HEK293 (cell line): ENCODE measurements around the gene MBD1.

Source experiments
- AEBP2 ChIP-seq: fragments of 450-650 bp; formaldehyde crosslinking; IDR thresholded peaks from 2 replicates; pipeline ENCODE4 v1.5.1; 2016; ENCODE audit warnings: missing biosample characterization, missing genetic modification characterization, borderline replicate concordance
- BCL11A ChIP-seq: fragments of 450-650 bp; formaldehyde crosslinking; IDR thresholded peaks from 2 replicates; pipeline ENCODE4 v1.5.1; 2016; ENCODE audit warnings: low read depth, missing biosample characterization, missing genetic modification characterization
- GLIS1 ChIP-seq: fragments of 450-650 bp; formaldehyde crosslinking; IDR thresholded peaks from 2 replicates; pipeline ENCODE4 v1.5.1; 2016; ENCODE audit warnings: missing biosample characterization, missing genetic modification characterization
- OSR2 ChIP-seq: fragments of 450-650 bp; formaldehyde crosslinking; IDR thresholded peaks from 2 replicates; pipeline ENCODE4 v1.5.1; 2016; ENCODE audit warnings: missing biosample characterization, missing genetic modification characterization
- TCF7L2 ChIP-seq: IDR thresholded peaks from 2 replicates; pipeline ENCODE4 v1.6.1; 2011; ENCODE audit warnings: low read depth, mild to moderate bottlenecking, inconsistent platforms, low read length, moderate library complexity, borderline replicate concordance
- ZBTB17 ChIP-seq: fragments of 450-650 bp; formaldehyde crosslinking; IDR thresholded peaks from 2 replicates; pipeline ENCODE4 v1.5.1; 2016; ENCODE audit warnings: missing biosample characterization, missing genetic modification characterization
- ZBTB20 ChIP-seq: fragments of 450-650 bp; formaldehyde crosslinking; IDR thresholded peaks from 2 replicates; pipeline ENCODE4 v1.5.1; 2016; ENCODE audit warnings: missing biosample characterization, missing genetic modification characterization
- ZFHX2 ChIP-seq: fragments of 450-650 bp; formaldehyde crosslinking; conservative IDR thresholded peaks from 2 replicates; pipeline ENCODE4 v1.5.1; 2016; ENCODE audit warnings: missing biosample characterization, missing genetic modification characterization
- ZNF16 ChIP-seq: fragments of 450-650 bp; formaldehyde crosslinking; IDR thresholded peaks from 2 replicates; pipeline ENCODE4 v1.5.1; 2016; ENCODE audit warnings: low read depth, missing biosample characterization, missing genetic modification characterization
- ZNF223 ChIP-seq: fragments of 450-650 bp; formaldehyde crosslinking; IDR thresholded peaks from 2 replicates; pipeline ENCODE4 v1.5.1; 2016; ENCODE audit warnings: missing biosample characterization, missing genetic modification characterization
- ZNF24 ChIP-seq: fragments of 450-650 bp; formaldehyde crosslinking; IDR thresholded peaks from 2 replicates; pipeline ENCODE4 v1.5.1; 2016; ENCODE audit warnings: missing biosample characterization, missing genetic modification characterization
- ZNF350 ChIP-seq: fragments of 450-650 bp; formaldehyde crosslinking; IDR thresholded peaks from 2 replicates; pipeline ENCODE4 v1.5.0; 2017; ENCODE audit warnings: missing biosample characterization, mild to moderate bottlenecking, missing genetic modification characterization
- ZNF513 ChIP-seq: fragments of 450-650 bp; IDR thresholded peaks from 2 replicates; pipeline ENCODE4 v1.5.1; 2018; ENCODE audit warnings: missing biosample characterization, missing genetic modification characterization
- ZNF518A ChIP-seq: fragments of 450-650 bp; formaldehyde crosslinking; conservative IDR thresholded peaks from 2 replicates; pipeline ENCODE4 v1.5.1; 2016; ENCODE audit warnings: low read depth, missing biosample characterization, missing genetic modification characterization
- ZNF529 ChIP-seq: fragments of 450-650 bp; formaldehyde crosslinking; IDR thresholded peaks from 2 replicates; pipeline ENCODE4 v1.5.1; 2017; ENCODE audit warnings: missing genetic modification characterization, missing biosample characterization; ENCODE audit not compliant: insufficient replicate concordance
- ZNF560 ChIP-seq: fragments of 450-650 bp; formaldehyde crosslinking; IDR thresholded peaks from 2 replicates; pipeline ENCODE4 v1.5.1; 2017; ENCODE audit warnings: missing biosample characterization, missing genetic modification characterization, borderline replicate concordance
- ZNF571 ChIP-seq: fragments of 450-650 bp; formaldehyde crosslinking; IDR thresholded peaks from 2 replicates; pipeline ENCODE4 v1.5.0; 2017; ENCODE audit warnings: missing biosample characterization, missing genetic modification characterization
- ZNF610 ChIP-seq: fragments of 450-650 bp; formaldehyde crosslinking; IDR thresholded peaks from 2 replicates; pipeline ENCODE4 v1.5.1; 2016; ENCODE audit warnings: missing biosample characterization, missing genetic modification characterization, borderline replicate concordance
- ZNF623 ChIP-seq: fragments of 450-650 bp; formaldehyde crosslinking; IDR thresholded peaks from 2 replicates; pipeline ENCODE4 v1.5.1; 2016; ENCODE audit warnings: missing biosample characterization, missing genetic modification characterization
- ZNF629 ChIP-seq: fragments of 450-650 bp; formaldehyde crosslinking; IDR thresholded peaks from 2 replicates; pipeline ENCODE4 v1.5.1; 2017; ENCODE audit warnings: missing biosample characterization, missing genetic modification characterization
- ZNF76 ChIP-seq: fragments of 450-650 bp; formaldehyde crosslinking; IDR thresholded peaks from 2 replicates; pipeline ENCODE4; 2016; ENCODE audit warnings: low read depth, missing biosample characterization, missing genetic modification characterization, borderline replicate concordance
- ZNF768 ChIP-seq: fragments of 450-650 bp; formaldehyde crosslinking; IDR thresholded peaks from 2 replicates; pipeline ENCODE4 v1.5.1; 2018; ENCODE audit warnings: missing biosample characterization, mild to moderate bottlenecking, missing genetic modification characterization
- ZNF830 ChIP-seq: fragments of 450-650 bp; IDR thresholded peaks from 2 replicates; pipeline ENCODE4 v1.5.0; 2018; ENCODE audit warnings: missing biosample characterization, missing genetic modification characterization, low read depth, mild to moderate bottlenecking, moderate library complexity
- TF ChIP-seq, protein P1 (sequence below): fragments of 450-650 bp; formaldehyde crosslinking; IDR thresholded peaks from 2 replicates; pipeline ENCODE4 v1.5.1; 2016; ENCODE audit warnings: missing biosample characterization, missing genetic modification characterization
- TF ChIP-seq, protein P2 (sequence below): fragments of 450-650 bp; formaldehyde crosslinking; IDR thresholded peaks from 2 replicates; pipeline ENCODE4 v1.5.1; 2016; ENCODE audit warnings: missing biosample characterization, missing genetic modification characterization
- TF ChIP-seq, protein P3 (sequence below): fragments of 450-650 bp; formaldehyde crosslinking; IDR thresholded peaks from 2 replicates; pipeline ENCODE4 v1.5.1; 2016; ENCODE audit warnings: missing biosample characterization, missing genetic modification characterization

MBD1 gene

GRCh38 chr18:50281295-50281971, at the start of gene MBD1 (continued):
- TF ChIP-seq ZNF518A (tag by site-specific recombination), result peak; percentile 87
- no peak for TF ChIP-seq TCF7L2
- TF ChIP-seq ZNF629 (tag by site-specific recombination), result peak; percentile 79
- TF ChIP-seq, protein P1, sequence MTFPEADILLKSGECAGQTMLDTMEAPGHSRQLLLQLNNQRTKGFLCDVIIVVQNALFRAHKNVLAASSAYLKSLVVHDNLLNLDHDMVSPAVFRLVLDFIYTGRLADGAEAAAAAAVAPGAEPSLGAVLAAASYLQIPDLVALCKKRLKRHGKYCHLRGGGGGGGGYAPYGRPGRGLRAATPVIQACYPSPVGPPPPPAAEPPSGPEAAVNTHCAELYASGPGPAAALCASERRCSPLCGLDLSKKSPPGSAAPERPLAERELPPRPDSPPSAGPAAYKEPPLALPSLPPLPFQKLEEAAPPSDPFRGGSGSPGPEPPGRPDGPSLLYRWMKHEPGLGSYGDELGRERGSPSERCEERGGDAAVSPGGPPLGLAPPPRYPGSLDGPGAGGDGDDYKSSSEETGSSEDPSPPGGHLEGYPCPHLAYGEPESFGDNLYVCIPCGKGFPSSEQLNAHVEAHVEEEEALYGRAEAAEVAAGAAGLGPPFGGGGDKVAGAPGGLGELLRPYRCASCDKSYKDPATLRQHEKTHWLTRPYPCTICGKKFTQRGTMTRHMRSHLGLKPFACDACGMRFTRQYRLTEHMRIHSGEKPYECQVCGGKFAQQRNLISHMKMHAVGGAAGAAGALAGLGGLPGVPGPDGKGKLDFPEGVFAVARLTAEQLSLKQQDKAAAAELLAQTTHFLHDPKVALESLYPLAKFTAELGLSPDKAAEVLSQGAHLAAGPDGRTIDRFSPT (tag by site-specific recombination), result no peak
- peak; percentile 97 for TF ChIP-seq ZBTB17
- peak; percentile 61 for TF ChIP-seq ZNF24 (tag by site-specific recombination)
- no peak; the same call in 1 of the 2 replicates for TF ChIP-seq AEBP2 (tag by site-specific recombination)
- TF ChIP-seq ZFHX2, result peak; percentile 98
- peak; percentile 79; the same call in 1 of the 2 replicates for TF ChIP-seq ZNF76
- TF ChIP-seq, protein P2, sequence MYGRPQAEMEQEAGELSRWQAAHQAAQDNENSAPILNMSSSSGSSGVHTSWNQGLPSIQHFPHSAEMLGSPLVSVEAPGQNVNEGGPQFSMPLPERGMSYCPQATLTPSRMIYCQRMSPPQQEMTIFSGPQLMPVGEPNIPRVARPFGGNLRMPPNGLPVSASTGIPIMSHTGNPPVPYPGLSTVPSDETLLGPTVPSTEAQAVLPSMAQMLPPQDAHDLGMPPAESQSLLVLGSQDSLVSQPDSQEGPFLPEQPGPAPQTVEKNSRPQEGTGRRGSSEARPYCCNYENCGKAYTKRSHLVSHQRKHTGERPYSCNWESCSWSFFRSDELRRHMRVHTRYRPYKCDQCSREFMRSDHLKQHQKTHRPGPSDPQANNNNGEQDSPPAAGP, result peak; percentile 79; the same call in 1 of the 2 replicates
- no peak; the same call in 1 of the 2 replicates for TF ChIP-seq ZNF623
- TF ChIP-seq ZNF768, result no peak; the same call in 1 of the 2 replicates
- no peak for TF ChIP-seq ZNF830 (tag by site-specific recombination)
- peak; percentile 48; the same call in 1 of the 2 replicates for TF ChIP-seq ZBTB20 (tag by site-specific recombination)
- TF ChIP-seq ZNF223 (tag by site-specific recombination), result no peak
- peak; percentile 84 for TF ChIP-seq ZNF513 (tag by site-specific recombination)
- TF ChIP-seq ZNF16 (tag by site-specific recombination), result no peak
- TF ChIP-seq OSR2 (tag by site-specific recombination), result peak; percentile 93
- TF ChIP-seq ZNF571 (tag by site-specific recombination), result no peak
- TF ChIP-seq ZNF529 (tag by site-specific recombination), result no peak
- 0 out of 2 replicates have a peak, but pooled peaks have one; percentile 0 for TF ChIP-seq BCL11A (tag by site-specific recombination)
- peak; percentile 99 for TF ChIP-seq GLIS1
- no peak for TF ChIP-seq ZNF350 (tag by site-specific recombination)
- TF ChIP-seq, protein P3, sequence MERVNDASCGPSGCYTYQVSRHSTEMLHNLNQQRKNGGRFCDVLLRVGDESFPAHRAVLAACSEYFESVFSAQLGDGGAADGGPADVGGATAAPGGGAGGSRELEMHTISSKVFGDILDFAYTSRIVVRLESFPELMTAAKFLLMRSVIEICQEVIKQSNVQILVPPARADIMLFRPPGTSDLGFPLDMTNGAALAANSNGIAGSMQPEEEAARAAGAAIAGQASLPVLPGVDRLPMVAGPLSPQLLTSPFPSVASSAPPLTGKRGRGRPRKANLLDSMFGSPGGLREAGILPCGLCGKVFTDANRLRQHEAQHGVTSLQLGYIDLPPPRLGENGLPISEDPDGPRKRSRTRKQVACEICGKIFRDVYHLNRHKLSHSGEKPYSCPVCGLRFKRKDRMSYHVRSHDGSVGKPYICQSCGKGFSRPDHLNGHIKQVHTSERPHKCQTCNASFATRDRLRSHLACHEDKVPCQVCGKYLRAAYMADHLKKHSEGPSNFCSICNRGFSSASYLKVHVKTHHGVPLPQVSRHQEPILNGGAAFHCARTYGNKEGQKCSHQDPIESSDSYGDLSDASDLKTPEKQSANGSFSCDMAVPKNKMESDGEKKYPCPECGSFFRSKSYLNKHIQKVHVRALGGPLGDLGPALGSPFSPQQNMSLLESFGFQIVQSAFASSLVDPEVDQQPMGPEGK (tag by site-specific recombination), result peak; percentile 67
- no peak for TF ChIP-seq ZNF560 (tag by site-specific recombination)
- TF ChIP-seq ZNF610 (tag by site-specific recombination), result peak; percentile 97
